ENCODE measurements around the gene PSMD2.

The PSMD2 gene

DNA sequence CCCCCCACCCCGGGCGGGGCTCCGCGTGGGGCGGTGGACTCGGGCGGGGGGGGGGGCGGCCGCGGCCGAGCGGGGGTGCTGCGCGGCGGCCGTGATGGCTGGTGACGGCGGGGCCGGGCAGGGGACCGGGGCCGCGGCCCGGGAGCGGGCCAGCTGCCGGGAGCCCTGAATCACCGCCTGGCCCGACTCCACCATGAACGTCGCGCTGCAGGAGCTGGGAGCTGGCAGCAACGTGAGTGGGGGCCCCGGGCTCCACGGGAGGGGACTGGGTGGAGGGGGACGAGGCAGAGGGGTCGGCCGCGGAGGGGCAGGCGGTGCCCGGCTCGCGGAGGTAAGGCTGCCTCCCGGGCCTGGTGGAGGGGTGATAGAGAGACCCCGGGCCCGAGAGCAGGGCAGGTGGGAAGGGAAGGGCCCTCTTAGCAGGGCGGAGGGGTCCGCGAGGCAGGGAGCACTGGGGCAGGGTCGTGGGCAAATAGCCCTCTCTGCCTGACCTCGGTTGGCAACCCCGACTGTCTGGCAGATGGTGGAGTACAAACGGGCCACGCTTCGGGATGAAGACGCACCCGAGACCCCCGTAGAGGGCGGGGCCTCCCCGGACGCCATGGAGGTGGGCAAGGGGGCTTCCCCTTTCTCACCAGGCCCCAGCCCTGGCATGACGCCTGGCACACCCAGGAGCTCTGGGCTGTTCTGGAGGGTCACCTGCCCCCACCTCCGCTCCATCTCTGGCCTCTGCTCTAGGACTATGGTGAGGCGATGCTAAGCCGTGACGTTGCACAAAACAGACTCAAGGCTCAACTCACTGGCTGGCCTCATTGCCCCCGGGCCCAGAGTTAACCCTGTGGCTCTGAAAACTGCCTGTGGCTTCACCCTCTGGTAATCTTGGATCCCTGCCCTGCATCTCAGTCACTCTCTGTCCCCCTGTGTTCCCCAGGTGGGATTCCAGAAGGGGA lies 22.8 kb upstream of the PSMD2 start, which contains the start of gene ECE2:
Gene ECE2 (plus strand): TSS at position 62 of the 950 bp plus-strand sequence. CDS start 132 bp downstream, at position 194.
- FAIRE-seq (no peak), DNase-seq (ENCODE audit: insufficient read length, low spot score) (no peak)
- TF ChIP-seq POU2F2 (IDR thresholded peaks at IDR 0.05; ENCODE audit: low read depth, low read length) (no peak), SPI1 (IDR thresholded peaks at IDR 0.05; ENCODE audit: low read depth, low read length) (no peak), POLR2A (IDR thresholded peaks at IDR 0.05; ENCODE audit: low read depth, low read length) (no peak), PAX5 (IDR thresholded peaks at IDR 0.05; ENCODE audit: insufficient read depth, low read length, severe bottlenecking) (no peak), POLR2AphosphoS5 (IDR thresholded peaks at IDR 0.05; ENCODE audit: low read depth, low read length) (no peak), TAF1 (IDR thresholded peaks at IDR 0.05; ENCODE audit: low read depth, low read length) (no peak)

DNA sequence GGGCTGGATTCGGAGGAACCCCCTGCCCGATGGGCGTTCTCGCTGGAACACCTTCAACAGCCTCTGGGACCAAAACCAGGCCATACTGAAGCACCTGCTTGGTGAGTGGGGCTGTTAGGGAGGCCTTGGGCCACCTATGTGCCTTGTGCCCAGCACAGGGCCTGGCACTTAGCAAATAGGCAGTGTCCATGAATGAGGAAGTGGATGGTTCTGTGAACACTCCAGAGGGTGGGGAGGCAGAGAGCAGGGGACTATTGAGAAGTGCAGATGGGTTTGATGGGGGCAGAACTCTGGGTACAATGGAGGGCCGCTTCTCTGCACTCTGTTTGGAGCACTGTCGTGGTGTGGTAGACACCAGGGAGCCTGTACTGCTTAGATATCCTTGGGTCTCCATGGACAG lies 21.7 kb upstream of the PSMD2 start:
- DNase-seq (ENCODE audit: insufficient read length, low spot score) (no peak), FAIRE-seq (no peak)
- TF ChIP-seq SPI1 (IDR thresholded peaks at IDR 0.05; ENCODE audit: low read depth, low read length): peak; percentile 34
- no peak for TF ChIP-seq POU2F2 (IDR thresholded peaks at IDR 0.05; ENCODE audit: low read depth, low read length)

DNA sequence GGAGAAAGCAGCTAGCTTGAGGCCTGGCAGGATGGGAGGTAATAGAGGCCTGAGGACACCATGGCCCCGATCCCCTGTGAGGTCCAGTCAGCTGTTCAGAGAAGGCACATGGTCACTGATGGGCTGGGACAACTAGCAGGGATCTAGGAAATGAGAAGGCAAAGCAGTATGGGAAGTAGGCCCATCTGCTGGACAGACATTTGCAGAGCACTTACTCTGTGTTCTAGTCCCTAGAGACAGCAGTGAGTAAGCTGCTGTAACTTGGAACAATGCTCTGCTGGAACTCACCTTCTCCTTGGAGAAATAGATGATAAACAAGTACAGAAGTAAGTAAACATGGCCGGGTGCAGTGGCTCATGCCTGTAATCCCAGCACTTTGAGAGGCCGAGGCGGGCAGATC lies 16.1 kb upstream of the PSMD2 start:
- FAIRE-seq (no peak), DNase-seq (ENCODE audit: insufficient read length, low spot score) (no peak)
- no peak for TF ChIP-seq POLR2AphosphoS5 (IDR thresholded peaks at IDR 0.05; ENCODE audit: low read depth, low read length)
- no peak for TF ChIP-seq SPI1 (IDR thresholded peaks at IDR 0.05; ENCODE audit: low read depth, low read length)
- TF ChIP-seq POU2F2 (IDR thresholded peaks at IDR 0.05; ENCODE audit: low read depth, low read length): no peak
- no peak for TF ChIP-seq PAX5 (IDR thresholded peaks at IDR 0.05; ENCODE audit: insufficient read depth, low read length, severe bottlenecking)
- no peak for TF ChIP-seq POLR2A (IDR thresholded peaks at IDR 0.05; ENCODE audit: low read depth, low read length)
- no peak for TF ChIP-seq TAF1 (IDR thresholded peaks at IDR 0.05; ENCODE audit: low read depth, low read length)

DNA sequence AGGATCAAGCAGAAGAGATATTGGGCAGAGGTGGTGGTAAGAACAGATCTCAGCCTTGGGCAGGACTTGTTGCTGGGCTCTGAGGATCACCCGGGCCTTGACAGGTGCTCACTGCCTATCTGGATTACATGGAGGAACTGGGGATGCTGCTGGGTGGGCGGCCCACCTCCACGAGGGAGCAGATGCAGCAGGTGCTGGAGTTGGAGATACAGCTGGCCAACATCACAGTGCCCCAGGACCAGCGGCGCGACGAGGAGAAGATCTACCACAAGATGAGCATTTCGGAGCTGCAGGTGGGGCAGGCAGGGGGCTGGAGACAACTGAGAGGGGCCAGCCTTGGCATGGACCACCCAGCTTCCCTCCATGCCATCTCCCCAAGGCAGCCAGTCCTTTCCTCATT lies 15.4 kb upstream of the PSMD2 start:
- TF ChIP-seq TAF1 (IDR thresholded peaks at IDR 0.05; ENCODE audit: low read depth, low read length): no peak
- no peak for TF ChIP-seq POLR2AphosphoS5 (IDR thresholded peaks at IDR 0.05; ENCODE audit: low read depth, low read length)
- no peak for TF ChIP-seq POLR2A (IDR thresholded peaks at IDR 0.05; ENCODE audit: low read depth, low read length)
- TF ChIP-seq SPI1 (IDR thresholded peaks at IDR 0.05; ENCODE audit: low read depth, low read length): no peak
- no peak for TF ChIP-seq POU2F2 (IDR thresholded peaks at IDR 0.05; ENCODE audit: low read depth, low read length)
- no peak for TF ChIP-seq PAX5 (IDR thresholded peaks at IDR 0.05; ENCODE audit: insufficient read depth, low read length, severe bottlenecking)
- FAIRE-seq (no peak), DNase-seq (ENCODE audit: insufficient read length, low spot score) (no peak)

DNA sequence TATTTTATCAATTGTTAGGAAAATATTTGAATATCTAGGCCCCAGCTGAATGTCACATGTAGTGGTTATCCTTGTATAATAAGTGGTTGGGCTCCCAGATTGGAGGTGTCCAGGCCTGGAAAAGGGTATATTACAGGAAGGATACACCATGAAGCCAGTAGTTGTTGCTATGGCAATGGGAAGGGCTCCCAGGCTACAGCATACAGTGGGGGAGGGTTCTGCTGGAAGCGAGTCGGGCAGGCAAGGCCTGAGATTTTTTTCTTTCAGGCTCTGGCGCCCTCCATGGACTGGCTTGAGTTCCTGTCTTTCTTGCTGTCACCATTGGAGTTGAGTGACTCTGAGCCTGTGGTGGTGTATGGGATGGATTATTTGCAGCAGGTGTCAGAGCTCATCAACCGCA lies 14.3 kb upstream of the PSMD2 start:
- FAIRE-seq: no peak
- peak; percentile 41 for DNase-seq (ENCODE audit: insufficient read length, low spot score)
- TF ChIP-seq POLR2A (IDR thresholded peaks at IDR 0.05; ENCODE audit: low read depth, low read length) (no peak), POLR2AphosphoS5 (IDR thresholded peaks at IDR 0.05; ENCODE audit: low read depth, low read length) (no peak), SPI1 (IDR thresholded peaks at IDR 0.05; ENCODE audit: low read depth, low read length) (no peak), TAF1 (IDR thresholded peaks at IDR 0.05; ENCODE audit: low read depth, low read length) (no peak), POU2F2 (IDR thresholded peaks at IDR 0.05; ENCODE audit: low read depth, low read length) (no peak), PAX5 (IDR thresholded peaks at IDR 0.05; ENCODE audit: insufficient read depth, low read length, severe bottlenecking) (no peak)

DNA sequence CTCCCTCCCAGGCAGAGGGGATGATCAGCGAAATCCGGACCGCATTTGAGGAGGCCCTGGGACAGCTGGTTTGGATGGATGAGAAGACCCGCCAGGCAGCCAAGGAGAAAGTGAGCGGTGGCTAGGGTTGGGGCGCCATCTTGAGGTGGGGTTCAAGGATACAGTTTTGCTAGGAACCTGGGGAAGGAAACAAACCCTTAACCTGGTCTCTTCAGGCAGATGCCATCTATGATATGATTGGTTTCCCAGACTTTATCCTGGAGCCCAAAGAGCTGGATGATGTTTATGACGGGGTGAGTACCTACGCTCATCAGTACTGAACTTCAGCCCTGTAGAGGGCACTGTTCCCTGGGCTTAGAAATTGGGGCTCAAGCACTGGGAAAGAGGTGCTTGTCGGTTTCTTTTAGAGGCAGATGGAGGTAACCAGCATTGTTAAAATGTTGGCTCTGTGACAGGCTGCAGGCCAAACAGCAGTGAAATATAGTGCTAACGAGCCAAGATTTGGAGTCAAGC lies 9.6 kb upstream of the PSMD2 start:
- DNase-seq (ENCODE audit: insufficient read length, low spot score) (peak; percentile 75), FAIRE-seq (peak; percentile 57)
- no peak for TF ChIP-seq POU2F2 (IDR thresholded peaks at IDR 0.05; ENCODE audit: low read depth, low read length)
- TF ChIP-seq PAX5 (IDR thresholded peaks at IDR 0.05; ENCODE audit: insufficient read depth, low read length, severe bottlenecking): no peak
- TF ChIP-seq TAF1 (IDR thresholded peaks at IDR 0.05; ENCODE audit: low read depth, low read length): no peak
- TF ChIP-seq SPI1 (IDR thresholded peaks at IDR 0.05; ENCODE audit: low read depth, low read length): no peak
- TF ChIP-seq POLR2A (IDR thresholded peaks at IDR 0.05; ENCODE audit: low read depth, low read length): no peak
- TF ChIP-seq POLR2AphosphoS5 (IDR thresholded peaks at IDR 0.05; ENCODE audit: low read depth, low read length): no peak

DNA sequence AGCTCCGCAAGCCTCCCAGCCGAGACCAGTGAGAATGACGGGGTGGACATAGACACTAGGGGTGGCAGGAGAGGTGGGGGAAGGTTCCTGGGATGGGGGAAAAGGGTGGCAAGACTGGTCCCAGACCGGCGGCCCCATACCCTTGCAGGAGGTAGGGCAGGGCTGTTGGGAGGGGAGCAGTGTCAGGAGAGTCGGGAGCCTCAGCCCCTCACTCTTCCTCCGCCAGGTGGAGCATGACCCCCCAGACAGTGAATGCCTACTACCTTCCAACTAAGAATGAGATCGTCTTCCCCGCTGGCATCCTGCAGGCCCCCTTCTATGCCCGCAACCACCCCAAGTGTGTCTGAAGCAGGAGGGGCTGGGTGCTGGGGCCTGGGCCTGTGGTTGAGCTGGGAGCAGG lies 8.7 kb upstream of the PSMD2 start:
- TF ChIP-seq POLR2A (IDR thresholded peaks at IDR 0.05; ENCODE audit: low read depth, low read length): no peak
- no peak for TF ChIP-seq SPI1 (IDR thresholded peaks at IDR 0.05; ENCODE audit: low read depth, low read length)
- no peak for TF ChIP-seq POU2F2 (IDR thresholded peaks at IDR 0.05; ENCODE audit: low read depth, low read length)
- TF ChIP-seq TAF1 (IDR thresholded peaks at IDR 0.05; ENCODE audit: low read depth, low read length): no peak
- TF ChIP-seq POLR2AphosphoS5 (IDR thresholded peaks at IDR 0.05; ENCODE audit: low read depth, low read length): no peak
- no peak for TF ChIP-seq PAX5 (IDR thresholded peaks at IDR 0.05; ENCODE audit: insufficient read depth, low read length, severe bottlenecking)
- no peak for DNase-seq (ENCODE audit: insufficient read length, low spot score)
- no peak for FAIRE-seq

DNA sequence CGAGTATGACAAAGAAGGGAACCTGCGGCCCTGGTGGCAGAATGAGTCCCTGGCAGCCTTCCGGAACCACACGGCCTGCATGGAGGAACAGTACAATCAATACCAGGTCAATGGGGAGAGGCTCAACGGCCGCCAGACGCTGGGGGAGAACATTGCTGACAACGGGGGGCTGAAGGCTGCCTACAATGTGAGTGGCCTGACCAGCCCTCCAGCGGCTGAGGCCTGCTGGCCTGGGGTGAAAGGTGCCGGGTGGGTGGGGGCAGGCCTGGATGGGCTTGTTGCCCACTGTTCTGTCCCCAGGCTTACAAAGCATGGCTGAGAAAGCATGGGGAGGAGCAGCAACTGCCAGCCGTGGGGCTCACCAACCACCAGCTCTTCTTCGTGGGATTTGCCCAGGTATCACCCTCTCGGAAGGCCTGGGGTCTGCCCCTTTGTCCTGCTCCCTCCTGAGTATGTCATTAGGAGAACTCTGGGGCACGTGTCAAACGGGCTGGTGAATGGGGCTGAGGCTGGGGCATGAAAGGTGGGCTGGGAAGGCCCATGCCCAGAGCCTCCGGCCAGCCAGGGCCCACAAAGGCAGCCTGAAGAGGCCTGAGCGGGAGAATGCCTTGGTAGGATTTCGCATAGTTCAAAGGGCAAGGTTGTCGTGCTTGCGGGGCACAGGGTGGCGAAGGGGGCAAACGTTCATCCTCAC lies 7.8 kb upstream of the PSMD2 start:
- TF ChIP-seq POLR2AphosphoS5 (IDR thresholded peaks at IDR 0.05; ENCODE audit: low read depth, low read length) (no peak), PAX5 (IDR thresholded peaks at IDR 0.05; ENCODE audit: insufficient read depth, low read length, severe bottlenecking) (no peak), POLR2A (IDR thresholded peaks at IDR 0.05; ENCODE audit: low read depth, low read length) (no peak), POU2F2 (IDR thresholded peaks at IDR 0.05; ENCODE audit: low read depth, low read length) (no peak), SPI1 (IDR thresholded peaks at IDR 0.05; ENCODE audit: low read depth, low read length) (no peak), TAF1 (IDR thresholded peaks at IDR 0.05; ENCODE audit: low read depth, low read length) (no peak)
- DNase-seq (ENCODE audit: insufficient read length, low spot score) (no peak), FAIRE-seq (no peak)

All from GM12891 (cell line).